Uterus (tissue), 4 donors: Measurements from ENCODE around the gene OR2A7. TPM values are rescaled to one million over a fixed set of nuclear protein-coding genes. Genes with fewer than 3 reads are reported as not detected.
"Not testable (repeated sequence)": the region's sequence is repeated elsewhere in the genome, so short reads cannot be mapped to it uniquely, and the experiment has no call there.

Experiments
- DNase-seq, 2 donors: peaks; one replicate each; pipeline ENCODE4 v3.0.0-alpha.2; 2019 to 2020
- H3K27ac ChIP-seq, 2 donors: fragments of 200-600 bp; sonication (generic); 1 replicate in 1 of 2; 2 replicates in 1 of 2; pipeline ENCODE4 v1.5.1; 2016 to 2018
- H3K27me3 ChIP-seq, 2 donors: fragments of 200-600 bp; sonication (generic); one replicate each; pipeline ENCODE4 v1.5.1; 2018 to 2019; ENCODE audit warnings: control low read depth in 1 of 2
- H3K36me3 ChIP-seq, 2 donors: fragments of 200-600 bp; sonication (generic); one replicate each; pipeline ENCODE4 v1.5.1; 2019; ENCODE audit warnings: control low read depth in 1 of 2
- H3K4me1 ChIP-seq, 2 donors: fragments of 200-600 bp; sonication (generic); one replicate each; pipeline ENCODE4 v1.5.1; 2018 to 2019; ENCODE audit warnings: control low read depth in 1 of 2
- H3K4me3 ChIP-seq, 2 donors: fragments of 200-600 bp; sonication (generic); 1 replicate in 1 of 2; 2 replicates in 1 of 2; pipeline ENCODE4 v1.5.1; 2018 to 2019; ENCODE audit warnings: mild to moderate bottlenecking in 1 of 2
- H3K9me3 ChIP-seq, 2 donors: fragments of 200-600 bp; sonication (generic); one replicate each; pipeline ENCODE4 v1.5.1; 2019; ENCODE audit warnings: control low read depth in 1 of 2
- POLR2A ChIP-seq, 2 donors: fragments of 450-650 bp; IDR thresholded peaks; one replicate each; pipeline ENCODE4 v1.6.1; 2016; ENCODE audit warnings: antibody characterized with exemption in 2 of 2, mild to moderate bottlenecking in 1 of 2, moderate library complexity in 1 of 2
- intact Hi-C: fragments of 100-400 bp; cut with DNase I; formaldehyde crosslinking; loops from one replicate; pipeline ENCODE4 v1.15.1; 2023; ENCODE audit warnings: low total_unique reads
- total RNA-seq, 4 donors: library from RNA; depleted of rRNA in 3 of 4; stranded (reverse); fragments of >200 nt in 3 of 4; gene quantifications; one replicate each; pipeline versions ENCODE4 v1.1.0 to v1.2.4, GENCODE V29; 2014 to 2023
- TF ChIP-seq, protein P1 (sequence below), 4 experiments: fragments of 200-600 bp in 2 of 4; fragments of 450-650 bp in 2 of 4; sonication (generic) in 2 of 4; IDR thresholded peaks; one replicate each; pipeline ENCODE4 v1.5.1; 2016 to 2019; ENCODE audit warnings: antibody characterized with exemption in 4 of 4, mild to moderate bottlenecking in 2 of 4, moderate library complexity in 1 of 4
- donor health status: DM: yes; HTN: yes; CAD: no.

The OR2A7 gene
- total RNA-seq, 4 donors from 2014 or later, result 2.8 to 3.8 (median 3.2) TPM; not detected in 1

DNA sequence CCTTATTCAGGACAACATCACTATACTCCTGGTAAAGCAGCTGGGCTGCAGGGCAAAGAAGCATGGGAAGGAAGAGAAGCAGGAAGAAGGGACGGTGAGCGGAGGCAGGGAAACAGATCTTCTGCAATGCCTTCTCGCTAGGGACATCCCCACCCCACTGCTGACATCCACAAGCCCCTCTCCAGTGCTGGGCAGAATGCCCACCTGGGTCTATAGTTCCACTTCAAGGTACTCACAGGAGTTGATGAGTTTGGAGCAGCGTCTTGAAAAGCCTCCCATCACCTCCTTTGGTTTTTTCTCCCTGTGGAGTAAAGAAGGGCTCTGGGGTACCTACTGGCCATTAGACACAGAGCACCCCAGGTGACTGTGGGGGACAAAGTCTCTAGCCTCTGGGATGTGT, 17.9 kb upstream of the OR2A7 start:
- H3K9me3 ChIP-seq, H3K4me1 ChIP-seq, H3K27ac ChIP-seq, H3K4me3 ChIP-seq, H3K27me3 ChIP-seq, H3K36me3 ChIP-seq, intact Hi-C loops: not testable (repeated sequence)
- DNase-seq, result peak in 1 of 2 donors; percentile 7

DNA sequence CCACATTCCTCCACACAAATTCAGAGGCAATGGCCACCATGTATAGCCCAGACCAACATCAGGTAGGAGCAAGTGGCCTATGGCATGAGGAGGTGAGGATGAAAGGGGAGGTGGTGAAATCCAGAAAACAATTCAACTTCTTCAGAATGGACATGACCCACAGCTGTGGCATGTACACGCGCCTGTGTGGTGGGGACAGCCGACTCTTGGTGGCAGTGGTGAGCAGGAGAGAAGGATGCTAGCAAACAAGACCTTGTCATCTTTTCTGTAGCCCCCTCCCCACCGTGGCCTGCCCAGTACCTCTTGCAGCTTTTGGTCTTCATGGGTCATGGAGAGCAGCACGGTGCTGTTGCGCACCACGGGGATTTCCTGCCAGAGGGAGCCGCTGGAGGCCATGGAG, 17.4 kb upstream of the OR2A7 start:
- H3K4me3 ChIP-seq, H3K9me3 ChIP-seq, H3K27me3 ChIP-seq, H3K4me1 ChIP-seq, H3K36me3 ChIP-seq, intact Hi-C loops, H3K27ac ChIP-seq, DNase-seq: not testable (repeated sequence)

DNA sequence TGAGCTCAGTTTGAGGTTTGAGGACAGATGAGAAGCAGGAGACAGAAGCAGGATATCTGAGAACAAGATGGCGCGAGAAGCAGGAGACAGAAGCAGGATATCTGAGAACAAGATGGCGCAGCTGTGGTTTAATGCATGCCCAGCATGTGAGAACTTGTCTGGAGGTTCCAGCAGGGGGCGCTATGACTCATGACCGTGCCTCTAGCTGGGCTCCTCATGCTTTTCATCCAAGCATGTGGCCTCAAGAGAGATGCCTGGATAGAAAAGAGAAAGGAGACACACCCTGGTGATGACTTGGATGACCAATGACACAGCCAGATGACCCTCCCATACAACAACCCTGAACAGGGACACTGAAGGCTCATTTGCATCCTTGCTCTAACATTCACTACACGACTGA, 15.4 kb upstream of the OR2A7 start:
- H3K4me1 ChIP-seq, H3K27me3 ChIP-seq, DNase-seq, H3K9me3 ChIP-seq, H3K27ac ChIP-seq, H3K36me3 ChIP-seq, H3K4me3 ChIP-seq, intact Hi-C loops: not testable (repeated sequence)

DNA sequence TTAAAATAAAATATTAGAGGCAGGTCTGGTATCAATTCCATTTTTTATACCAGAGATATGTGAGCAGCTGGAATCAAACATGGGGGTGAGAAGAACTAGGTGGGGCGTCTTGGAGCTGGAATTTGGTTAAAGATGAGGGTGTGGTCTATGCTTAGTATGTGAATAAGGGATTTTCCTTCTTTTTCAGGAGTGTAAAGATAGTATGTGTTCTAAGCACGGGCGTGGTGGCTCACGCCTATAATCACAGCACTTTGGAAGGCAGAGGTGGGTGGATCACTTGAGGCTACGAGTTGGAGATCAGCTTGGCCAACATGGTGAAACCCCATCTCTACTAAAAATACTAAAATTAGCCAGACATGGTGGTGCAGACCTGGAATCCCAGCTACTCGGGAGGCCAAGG, 10.7 kb upstream of the OR2A7 start:
- H3K27me3 ChIP-seq, DNase-seq, intact Hi-C loops, H3K4me3 ChIP-seq, H3K9me3 ChIP-seq, H3K36me3 ChIP-seq, H3K27ac ChIP-seq, H3K4me1 ChIP-seq: not testable (repeated sequence)

- H3K27ac ChIP-seq, H3K9me3 ChIP-seq, intact Hi-C loops, DNase-seq, H3K27me3 ChIP-seq, H3K36me3 ChIP-seq, H3K4me1 ChIP-seq, H3K4me3 ChIP-seq: not testable (repeated sequence)
These were observed 4.6 kb upstream of the OR2A7 start, which contains the start of gene CTAGE8 for GRCh38 chr7:144269188-144269587. CTAGE8 (minus strand) TSS chr7:144269288; CDS start chr7:144269250, 38 bp downstream.

DNA sequence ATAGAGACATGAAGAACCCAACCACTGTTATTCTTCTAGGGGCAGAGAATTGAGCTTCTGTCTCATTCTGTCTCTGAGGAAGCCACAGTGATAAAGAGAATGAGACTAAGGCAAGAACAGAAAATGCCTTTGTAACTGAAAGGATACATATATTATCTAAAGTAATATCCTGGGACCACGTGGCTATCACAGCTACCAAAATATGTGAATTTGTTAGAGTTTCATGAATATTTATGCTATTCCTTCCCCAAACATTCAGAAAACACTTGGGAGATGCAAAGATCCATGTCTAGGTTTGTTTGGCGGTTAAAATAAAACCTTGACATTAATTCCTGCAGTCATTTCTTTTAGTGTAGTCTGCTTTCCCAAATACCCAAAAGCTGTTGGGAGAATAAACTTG, 2.5 kb downstream of the OR2A7 start:
- H3K27ac ChIP-seq, H3K4me1 ChIP-seq, H3K9me3 ChIP-seq, H3K4me3 ChIP-seq, H3K36me3 ChIP-seq, H3K27me3 ChIP-seq, DNase-seq, intact Hi-C loops: not testable (repeated sequence)

- H3K27ac ChIP-seq, H3K36me3 ChIP-seq, H3K9me3 ChIP-seq, H3K27me3 ChIP-seq, intact Hi-C loops, H3K4me3 ChIP-seq, H3K4me1 ChIP-seq, DNase-seq: not testable (repeated sequence)
These were observed 5.5 kb downstream of the OR2A7 start for GRCh38 chr7:144259067-144259466.

GRCh38 chr7:144256112-144256511, 8.5 kb downstream of the OR2A7 start:
- no peaks in the 10 kb centered on the region for H3K4me1 ChIP-seq
- H3K4me3 ChIP-seq, result no peak overlapping the region
- intact Hi-C loops, result no loop called here
- H3K36me3 ChIP-seq, result no peaks in the 10 kb centered on the region
- DNase-seq, result no peak
- no peak overlapping the region for H3K27ac ChIP-seq
- no peaks in the 10 kb centered on the region for H3K9me3 ChIP-seq
- no peaks in the 10 kb centered on the region for H3K27me3 ChIP-seq
- TF ChIP-seq, protein P1, sequence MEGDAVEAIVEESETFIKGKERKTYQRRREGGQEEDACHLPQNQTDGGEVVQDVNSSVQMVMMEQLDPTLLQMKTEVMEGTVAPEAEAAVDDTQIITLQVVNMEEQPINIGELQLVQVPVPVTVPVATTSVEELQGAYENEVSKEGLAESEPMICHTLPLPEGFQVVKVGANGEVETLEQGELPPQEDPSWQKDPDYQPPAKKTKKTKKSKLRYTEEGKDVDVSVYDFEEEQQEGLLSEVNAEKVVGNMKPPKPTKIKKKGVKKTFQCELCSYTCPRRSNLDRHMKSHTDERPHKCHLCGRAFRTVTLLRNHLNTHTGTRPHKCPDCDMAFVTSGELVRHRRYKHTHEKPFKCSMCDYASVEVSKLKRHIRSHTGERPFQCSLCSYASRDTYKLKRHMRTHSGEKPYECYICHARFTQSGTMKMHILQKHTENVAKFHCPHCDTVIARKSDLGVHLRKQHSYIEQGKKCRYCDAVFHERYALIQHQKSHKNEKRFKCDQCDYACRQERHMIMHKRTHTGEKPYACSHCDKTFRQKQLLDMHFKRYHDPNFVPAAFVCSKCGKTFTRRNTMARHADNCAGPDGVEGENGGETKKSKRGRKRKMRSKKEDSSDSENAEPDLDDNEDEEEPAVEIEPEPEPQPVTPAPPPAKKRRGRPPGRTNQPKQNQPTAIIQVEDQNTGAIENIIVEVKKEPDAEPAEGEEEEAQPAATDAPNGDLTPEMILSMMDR (IDR thresholded peaks at IDR 0.05), result no peak
- TF ChIP-seq POLR2A (IDR thresholded peaks at IDR 0.05), result no peak

- H3K27ac ChIP-seq, result no peak overlapping the region
- no peaks in the 10 kb centered on the region for H3K36me3 ChIP-seq
- intact Hi-C loops, result no loop called here
- no peaks in the 10 kb centered on the region for H3K4me1 ChIP-seq
- DNase-seq, result no peak
- H3K4me3 ChIP-seq, result no peak overlapping the region
- TF ChIP-seq, protein P1 (IDR thresholded peaks at IDR 0.05), result no peak
- no peak for TF ChIP-seq POLR2A (IDR thresholded peaks at IDR 0.05)
- H3K27me3 ChIP-seq, result no peaks in the 10 kb centered on the region
- H3K9me3 ChIP-seq, result no peaks in the 10 kb centered on the region
These were observed 9.1 kb downstream of the OR2A7 start for GRCh38 chr7:144255471-144255897.

DNA sequence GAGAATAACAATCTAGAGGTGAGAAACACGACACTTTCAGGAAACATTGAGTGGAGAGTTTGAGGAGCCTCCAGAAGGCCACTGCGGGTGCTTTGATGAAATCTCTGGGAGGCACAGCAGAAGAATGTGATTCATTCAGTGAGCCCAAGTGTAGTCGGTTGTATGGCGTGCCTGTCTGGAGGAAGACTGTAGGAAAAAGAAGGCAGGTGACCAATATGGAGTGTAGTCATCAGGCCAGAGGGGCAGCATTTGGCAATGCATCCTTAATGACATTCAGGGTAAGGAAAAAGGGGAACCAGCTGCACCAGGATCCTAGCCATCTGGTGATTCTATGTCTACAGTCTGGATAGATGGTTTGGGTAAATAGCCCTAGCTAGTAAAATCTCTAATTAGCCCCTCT, 12.3 kb downstream of the OR2A7 start:
- H3K27me3 ChIP-seq, H3K4me3 ChIP-seq, DNase-seq, intact Hi-C loops, H3K27ac ChIP-seq, H3K36me3 ChIP-seq, H3K4me1 ChIP-seq, H3K9me3 ChIP-seq: not testable (repeated sequence)

DNA sequence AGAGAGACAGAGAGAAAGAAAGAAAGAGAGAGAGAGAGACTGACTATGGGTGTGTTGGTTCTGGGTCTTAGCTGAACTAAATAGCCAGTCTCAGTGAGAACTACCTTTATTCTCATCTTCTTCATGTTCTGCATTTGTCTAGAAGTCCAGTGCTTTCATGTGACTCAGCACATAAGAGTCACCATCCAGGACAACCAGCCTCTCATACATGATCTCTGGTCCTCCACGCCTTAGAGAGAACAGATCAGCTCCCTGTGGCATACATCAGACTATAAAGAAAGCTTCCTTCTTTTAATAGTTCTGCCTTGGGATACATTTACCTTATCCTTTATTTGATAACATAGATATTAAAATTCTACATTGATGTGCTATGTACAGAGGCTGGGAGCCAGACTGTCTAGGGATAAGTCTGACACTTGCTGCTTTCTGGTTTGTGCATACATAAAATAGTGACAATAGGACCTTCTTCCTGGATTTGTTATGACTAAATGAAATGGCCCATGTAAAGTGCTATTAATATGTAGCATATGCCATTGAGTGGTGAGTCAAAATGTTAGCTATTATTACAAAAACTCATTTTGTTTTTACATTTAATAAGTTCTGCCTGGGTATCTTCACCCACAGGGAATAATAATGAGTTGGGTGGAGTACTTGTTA, 16.8 kb downstream of the OR2A7 start:
- intact Hi-C loops, H3K9me3 ChIP-seq, H3K27ac ChIP-seq, H3K4me3 ChIP-seq, H3K27me3 ChIP-seq, H3K4me1 ChIP-seq, DNase-seq, H3K36me3 ChIP-seq: not testable (repeated sequence)

- H3K9me3 ChIP-seq, DNase-seq, H3K4me3 ChIP-seq, H3K27ac ChIP-seq, H3K27me3 ChIP-seq, H3K4me1 ChIP-seq, intact Hi-C loops, H3K36me3 ChIP-seq: not testable (repeated sequence)
These were observed 17.6 kb downstream of the OR2A7 start for GRCh38 chr7:144246967-144247366.
